ENCODE measurements around the gene ACVR1B. TPM values are rescaled to one million over a fixed set of nuclear protein-coding genes. Genes with fewer than 3 reads are reported as not detected.

ACVR1B gene
- polyA plus RNA-seq (ENCODE audit: insufficient read length in 10 of 10), result 10 to 100 TPM; 10.3 to 19.2 (median 13.1) TPM
- long read RNA-seq, donor 1, full-length matches to known transcripts, result 2 of 2 reads
- long read RNA-seq, donor 1, partial matches to known transcripts, result 0 of 2 reads
- long read RNA-seq, donor 1, other reads (novel, unspliced or antisense), result 0 of 2 reads
- long read RNA-seq, donor 2, full-length matches to known transcripts, result 1 of 1 reads
- long read RNA-seq, donor 2, partial matches to known transcripts, result 0 of 1 reads
- long read RNA-seq, donor 2, other reads (novel, unspliced or antisense), result 0 of 1 reads
- long read RNA-seq, donor 3, result 0 reads
- long read RNA-seq, donor 4, full-length matches to known transcripts, result 3 of 3 reads
- long read RNA-seq, donor 4, partial matches to known transcripts, result 0 of 3 reads
- long read RNA-seq, donor 4, other reads (novel, unspliced or antisense), result 0 of 3 reads
- long read RNA-seq, donor 5, full-length matches to known transcripts, result 6 of 6 reads
- long read RNA-seq, donor 5, partial matches to known transcripts, result 0 of 6 reads
- long read RNA-seq, donor 5, other reads (novel, unspliced or antisense), result 0 of 6 reads
- long read RNA-seq, donor 6, full-length matches to known transcripts, result 2 of 2 reads
- long read RNA-seq, donor 6, partial matches to known transcripts, result 0 of 2 reads
- long read RNA-seq, donor 6, other reads (novel, unspliced or antisense), result 0 of 2 reads
- long read RNA-seq, donor 7, full-length matches to known transcripts, result 4 of 4 reads
- long read RNA-seq, donor 7, partial matches to known transcripts, result 0 of 4 reads
- long read RNA-seq, donor 7, other reads (novel, unspliced or antisense), result 0 of 4 reads
- long read RNA-seq, donor 8, full-length matches to known transcripts, result 6 of 6 reads
- long read RNA-seq, donor 8, partial matches to known transcripts, result 0 of 6 reads
- long read RNA-seq, donor 8, other reads (novel, unspliced or antisense), result 0 of 6 reads
- long read RNA-seq, donor 9, result 0 reads

- peak; percentile 86 to 94 (median 89) for DNase-seq
Observed at GRCh38 chr12:51951199-51951842, at the start of gene ACVR1B. ACVR1B (plus strand) TSS chr12:51951699; CDS start chr12:51951744, 45 bp downstream.

DNA sequence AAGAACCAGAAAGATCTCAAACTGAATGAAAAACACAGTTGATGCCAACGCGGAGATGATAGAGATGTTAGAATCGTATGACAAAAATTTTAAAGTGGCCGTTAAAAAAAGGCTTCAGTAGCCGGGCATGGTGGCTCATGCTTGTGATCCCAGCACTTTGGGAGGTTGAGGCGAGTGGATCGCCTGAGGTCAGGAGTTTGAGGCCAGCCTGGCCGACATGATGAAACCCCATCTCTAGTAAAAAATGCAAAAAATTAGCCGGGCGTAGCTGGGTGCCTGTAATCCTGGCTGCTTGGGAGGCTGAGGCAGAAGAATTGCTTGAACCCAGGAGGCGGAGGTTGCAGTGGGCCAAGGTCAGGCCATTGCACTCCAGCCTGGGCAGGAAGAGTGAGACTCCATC lies 49.6 kb upstream of the ACVR1B start:
- DNase-seq, result no peak

GRCh38 chr12:51904951-51905470 lies 46.5 kb upstream of the ACVR1B start:
- DNase-seq, result peak in 1 of 3 donors; percentile 84

DNA sequence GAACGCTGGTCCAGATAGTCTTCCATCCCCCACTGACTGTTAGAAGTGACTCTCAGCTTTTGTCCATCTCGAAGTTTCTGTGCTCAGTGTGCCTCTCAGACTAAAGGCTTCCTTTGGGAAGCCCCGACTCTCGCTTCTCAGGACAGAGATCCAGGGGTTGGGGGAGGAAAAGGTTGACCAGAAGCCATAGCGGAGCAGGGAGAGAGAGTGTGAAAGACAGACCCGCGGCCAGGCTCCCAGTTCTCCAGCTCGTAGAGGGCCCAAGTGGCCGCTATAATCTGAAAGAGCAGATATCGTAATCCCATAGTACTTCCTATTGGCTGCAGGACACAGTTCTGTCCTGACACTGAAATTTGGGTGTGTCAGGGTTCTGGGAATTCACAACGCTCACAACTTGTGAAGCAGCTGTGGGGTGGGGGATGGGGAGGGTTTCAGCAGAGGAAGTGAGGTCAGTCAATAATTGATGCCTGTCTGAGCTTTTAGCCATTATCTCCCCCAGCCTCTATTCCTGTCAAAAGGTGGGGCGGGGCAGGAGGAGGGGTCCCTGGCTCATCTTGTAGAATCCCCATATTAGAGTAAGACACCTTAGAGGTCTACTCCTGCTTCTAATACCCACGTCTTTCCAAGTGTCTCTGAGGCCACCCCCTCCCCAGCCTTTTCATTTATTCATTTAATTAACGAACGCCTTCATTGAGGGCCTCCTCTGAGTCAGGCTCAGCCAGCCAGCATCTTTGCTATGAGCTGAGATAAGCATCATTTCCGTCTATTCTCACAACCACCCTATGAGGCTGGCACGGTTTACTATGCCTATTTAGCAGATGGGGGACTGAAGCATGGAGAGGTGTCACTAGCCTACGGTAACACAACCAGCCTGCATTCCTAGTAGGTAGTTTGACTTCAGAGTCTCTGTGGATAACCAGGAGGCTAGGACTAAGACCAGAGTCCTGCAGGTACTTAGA lies 45.7 kb upstream of the ACVR1B start:
- DNase-seq, result peak; percentile 71 to 95 (median 91)

- peak in 1 of 3 donors; percentile 79 for DNase-seq
Observed at GRCh38 chr12:51906430-51907082, 44.9 kb upstream of the ACVR1B start.

GRCh38 chr12:51907083-51907855 lies 44.2 kb upstream of the ACVR1B start, which contains the start of gene ACVRL1:
ACVRL1 (plus strand) TSS chr12:51907504; CDS start chr12:51912475, 4,971 bp downstream.
- peak in 2 of 3 donors; percentile 77 to 89 for DNase-seq

GRCh38 chr12:51907856-51908425 lies 43.6 kb upstream of the ACVR1B start:
- peak in 1 of 3 donors; percentile 64 for DNase-seq

- DNase-seq, result no peak
Observed at GRCh38 chr12:51908876-51909592, 42.5 kb upstream of the ACVR1B start.

DNA sequence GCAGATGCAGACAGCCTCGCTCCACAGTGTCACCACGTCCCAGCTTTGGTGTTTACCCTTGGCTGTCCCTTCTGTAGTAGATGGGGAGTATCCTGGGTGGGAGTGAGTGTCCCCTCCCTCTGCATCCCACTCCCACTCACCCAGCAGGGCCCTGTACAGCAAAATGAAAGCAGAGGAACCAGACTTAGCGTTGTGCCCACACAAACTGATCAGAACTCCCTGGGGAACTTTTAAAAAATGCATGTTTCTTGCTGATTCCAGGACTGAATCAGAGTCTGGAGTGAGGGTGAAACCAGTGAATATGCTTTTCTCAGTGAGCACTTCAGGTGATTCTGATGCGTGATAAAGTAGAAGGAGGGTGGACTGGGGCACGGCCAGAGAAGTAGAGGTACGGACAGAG lies 41.3 kb upstream of the ACVR1B start:
- no peak for DNase-seq

DNA sequence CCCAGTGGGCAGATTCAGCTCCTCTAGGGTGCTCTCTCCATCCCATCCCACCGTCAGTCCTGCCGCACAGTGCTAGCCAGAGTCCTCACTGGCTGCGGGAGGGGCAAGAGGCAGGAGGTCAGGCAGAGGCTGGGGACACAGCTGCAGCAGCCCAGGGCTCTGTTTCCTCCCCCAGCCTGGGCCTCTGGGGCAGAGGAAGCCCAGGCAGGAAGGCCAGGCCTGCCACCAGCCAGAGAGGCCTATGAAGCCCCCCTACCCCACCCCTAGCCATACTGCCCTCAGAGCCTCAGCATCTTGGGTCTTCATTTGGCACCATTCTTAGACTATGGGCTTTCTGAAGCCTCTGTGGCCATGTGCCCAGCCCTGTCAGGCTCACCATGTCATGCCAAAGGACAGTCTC lies 40.8 kb upstream of the ACVR1B start:
- DNase-seq, result peak in 1 of 3 donors; percentile 59

DNA sequence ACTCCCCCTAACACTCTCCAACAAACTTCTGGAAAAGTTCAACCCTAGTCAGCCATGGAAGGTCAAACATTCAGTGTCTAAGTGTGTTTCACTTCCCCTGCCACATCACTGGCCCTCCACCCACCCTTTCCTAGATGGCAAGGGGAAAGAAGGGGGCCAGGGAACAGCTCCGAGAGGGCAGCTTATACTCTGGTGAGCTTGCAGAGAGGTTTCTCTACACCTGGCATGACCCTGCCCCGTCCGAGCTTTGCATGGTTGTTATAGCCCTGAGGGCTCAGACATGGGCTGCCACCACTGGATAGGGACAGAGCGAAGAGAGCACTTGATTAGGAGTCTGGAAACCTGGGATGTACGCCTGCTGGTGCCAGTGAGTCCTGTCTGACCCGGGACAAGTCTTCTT lies 40.2 kb upstream of the ACVR1B start:
- DNase-seq, result no peak

GRCh38 chr12:51911788-51912711 lies 39.4 kb upstream of the ACVR1B start:
- DNase-seq, result no peak

DNA sequence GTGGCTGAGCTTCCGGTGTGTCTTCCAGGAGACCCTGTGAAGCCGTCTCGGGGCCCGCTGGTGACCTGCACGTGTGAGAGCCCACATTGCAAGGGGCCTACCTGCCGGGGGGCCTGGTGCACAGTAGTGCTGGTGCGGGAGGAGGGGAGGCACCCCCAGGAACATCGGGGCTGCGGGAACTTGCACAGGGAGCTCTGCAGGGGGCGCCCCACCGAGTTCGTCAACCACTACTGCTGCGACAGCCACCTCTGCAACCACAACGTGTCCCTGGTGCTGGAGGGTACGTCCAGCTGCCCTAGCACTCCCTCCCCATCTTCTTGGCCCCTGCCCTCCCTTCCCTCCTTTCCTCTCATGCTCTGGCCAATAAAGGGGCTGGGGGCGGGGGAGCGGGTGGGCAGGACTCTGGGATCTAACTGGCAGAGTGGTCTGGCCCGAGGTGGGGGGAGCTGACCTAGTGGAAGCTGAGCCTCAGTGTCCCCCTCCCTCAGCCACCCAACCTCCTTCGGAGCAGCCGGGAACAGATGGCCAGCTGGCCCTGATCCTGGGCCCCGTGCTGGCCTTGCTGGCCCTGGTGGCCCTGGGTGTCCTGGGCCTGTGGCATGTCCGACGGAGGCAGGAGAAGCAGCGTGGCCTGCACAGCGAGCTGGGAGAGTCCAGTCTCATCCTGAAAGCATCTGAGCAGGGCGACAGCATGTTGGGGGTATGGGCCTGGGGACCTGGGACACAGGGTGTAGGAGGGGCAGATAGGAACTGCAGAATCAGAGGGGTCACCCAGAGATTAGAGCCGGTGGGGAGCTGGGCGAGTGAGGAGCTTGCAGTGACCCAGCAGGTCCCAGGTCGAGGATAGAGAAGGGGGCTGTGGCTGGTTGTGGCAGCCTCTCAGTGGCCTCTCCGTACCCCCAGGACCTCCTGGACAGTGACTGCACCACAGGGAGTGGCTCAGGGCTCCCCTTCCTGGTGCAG lies 38.1 kb upstream of the ACVR1B start:
- no peak for DNase-seq

DNA sequence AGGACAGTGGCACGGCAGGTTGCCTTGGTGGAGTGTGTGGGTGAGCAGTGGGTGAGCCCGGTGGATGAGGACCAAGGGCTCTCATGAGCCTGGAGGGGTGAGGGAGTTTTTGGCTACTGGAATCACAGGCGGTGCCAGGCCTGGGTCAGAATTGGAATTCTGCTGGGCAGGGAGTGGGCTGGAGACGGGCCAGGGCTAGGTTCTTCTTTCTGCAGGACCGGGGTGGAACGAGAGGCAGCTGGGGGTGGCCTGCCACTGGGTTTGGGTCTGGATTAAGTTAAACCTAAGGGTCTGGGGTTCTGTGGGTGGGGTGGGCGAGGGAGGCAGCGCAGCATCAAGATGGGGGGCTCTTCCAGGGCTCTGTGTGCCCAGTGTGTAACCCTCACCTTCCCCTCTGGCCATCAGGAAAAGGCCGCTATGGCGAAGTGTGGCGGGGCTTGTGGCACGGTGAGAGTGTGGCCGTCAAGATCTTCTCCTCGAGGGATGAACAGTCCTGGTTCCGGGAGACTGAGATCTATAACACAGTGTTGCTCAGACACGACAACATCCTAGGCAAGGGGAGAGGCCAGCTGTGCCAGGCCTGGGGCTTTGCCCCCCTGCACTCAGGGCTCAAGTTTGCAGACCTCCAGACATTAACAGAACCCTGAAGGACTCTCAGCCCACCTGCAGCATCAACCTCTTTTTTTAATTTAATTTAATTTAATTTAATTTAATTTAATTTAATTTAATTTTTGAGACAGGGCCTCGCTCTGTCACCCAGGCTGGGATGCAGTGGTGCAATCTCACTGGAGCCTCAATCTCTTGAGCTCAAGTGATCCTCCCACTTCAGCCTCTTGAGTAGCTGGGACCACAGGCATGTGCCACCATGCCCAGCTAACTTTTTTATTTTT lies 37.2 kb upstream of the ACVR1B start:
- DNase-seq, result no peak

All from muscle of back (tissue), 13 donors.